KMS-11 (cell line): ENCODE data around the gene GRIN3A.

ENCODE experiments used
- H2AFZ ChIP-seq: fragments of 200-600 bp; sonication (generic); 2 replicates; pipeline ENCODE4 v1.6.1; 2016; ENCODE audit warnings: antibody characterized with exemption, mixed run types, low read depth
- H3K27ac ChIP-seq: fragments of 200-600 bp; sonication (generic); 2 replicates; pipeline ENCODE4 v1.6.1; 2016; ENCODE audit warnings: mild to moderate bottlenecking, mixed run types
- H3K27me3 ChIP-seq: fragments of 200-600 bp; sonication (generic); 2 replicates; pipeline ENCODE4 v1.6.1; 2017; ENCODE audit warnings: mild to moderate bottlenecking, low read depth, mixed run types, moderate library complexity; ENCODE audit not compliant: insufficient read depth
- H3K36me3 ChIP-seq: fragments of 200-600 bp; sonication (generic); 2 replicates; pipeline ENCODE4 v1.6.1; 2017; ENCODE audit warnings: mild to moderate bottlenecking, mixed run types; ENCODE audit not compliant: insufficient read depth
- H3K4me1 ChIP-seq: fragments of 200-600 bp; sonication (generic); 2 replicates; pipeline ENCODE4 v1.6.1; 2016; ENCODE audit warnings: mild to moderate bottlenecking, low read depth, mixed run types; ENCODE audit not compliant: poor library complexity, severe bottlenecking
- H3K4me2 ChIP-seq: fragments of 200-600 bp; sonication (generic); 2 replicates; pipeline ENCODE4 v1.7.0; 2016; ENCODE audit warnings: mild to moderate bottlenecking, mixed run types
- H3K4me3 ChIP-seq: fragments of 200-600 bp; sonication (generic); IDR thresholded peaks from 2 replicates; pipeline ENCODE4 v1.6.1; 2017; ENCODE audit warnings: low read depth, low read length, mixed read lengths; ENCODE audit not compliant: insufficient read depth
- H3K79me2 ChIP-seq: fragments of 200-600 bp; sonication (generic); 2 replicates; pipeline ENCODE4 v1.6.1; 2016; ENCODE audit warnings: low read depth, mixed run types; ENCODE audit not compliant: insufficient read depth
- H3K9ac ChIP-seq: fragments of 200-600 bp; sonication (generic); 2 replicates; pipeline ENCODE4 v1.6.1; 2016; ENCODE audit warnings: mild to moderate bottlenecking, mixed run types
- H4K20me1 ChIP-seq: fragments of 200-600 bp; sonication (generic); 2 replicates; pipeline ENCODE4 v1.6.1; 2016; ENCODE audit warnings: mild to moderate bottlenecking, mixed run types; ENCODE audit not compliant: insufficient read depth
- CTCF ChIP-seq: fragments of 200-600 bp; sonication (generic); conservative IDR thresholded peaks from 2 replicates; pipeline ENCODE4 v1.6.1; 2017; ENCODE audit warnings: low read depth, mild to moderate bottlenecking, antibody characterized with exemption, low read length, moderate library complexity, mixed read lengths

The GRIN3A gene

GRCh38 chr9:101536351-101536750 lies 202.1 kb downstream of the GRIN3A start:
- H3K27ac ChIP-seq, result no peak overlapping the region
- H2AFZ ChIP-seq, result no peak overlapping the region
- H3K4me3 ChIP-seq, result no peak overlapping the region
- TF ChIP-seq CTCF, result no peak
- H3K36me3 ChIP-seq, result no peaks in the 10 kb centered on the region
- H3K4me1 ChIP-seq, result no peaks in the 10 kb centered on the region
- peaks cover 24% of the 10 kb centered on the region; the same call in 1 of the 2 replicates for H3K79me2 ChIP-seq
- no peaks in the 10 kb centered on the region for H4K20me1 ChIP-seq
- no peak overlapping the region for H3K9ac ChIP-seq
- no peaks in the 10 kb centered on the region for H3K27me3 ChIP-seq
- H3K4me2 ChIP-seq, result no peak overlapping the region

GRCh38 chr9:101533334-101534204 lies 204.9 kb downstream of the GRIN3A start, which contains the start of gene RNF20:
Gene RNF20, plus strand, starts transcription at chr9:101533853. Its CDS starts 1,571 bp downstream, at chr9:101535424.
- peak within 1 kb of the TSS; percentile 78 for H3K27ac ChIP-seq
- H3K9ac ChIP-seq, result peak within 1 kb of the TSS; percentile 71
- H3K27me3 ChIP-seq, result no peaks in the 10 kb centered on the region
- H3K4me3 ChIP-seq, result no peak within 1 kb of the TSS
- peaks cover 24% of the 10 kb centered on the region; the same call in 1 of the 2 replicates for H3K79me2 ChIP-seq
- peak within 1 kb of the TSS; percentile 66 for H3K4me2 ChIP-seq
- H3K36me3 ChIP-seq, result no peaks in the 10 kb centered on the region
- peak within 1 kb of the TSS; percentile 87 for H2AFZ ChIP-seq
- no peak for TF ChIP-seq CTCF
- no peaks in the 10 kb centered on the region for H4K20me1 ChIP-seq
- no peaks in the 10 kb centered on the region for H3K4me1 ChIP-seq

GRCh38 chr9:101530076-101530711 lies 208.3 kb downstream of the GRIN3A start:
- Histone ChIP-seq H3K4me3 (no peak overlapping the region), H3K27ac (no peak overlapping the region), H3K4me2 (no peak overlapping the region), H3K4me1 (no peaks in the 10 kb centered on the region), H3K9ac (no peak overlapping the region), H3K36me3 (no peaks in the 10 kb centered on the region), H2AFZ (no peak overlapping the region), H3K27me3 (no peaks in the 10 kb centered on the region), H4K20me1 (no peaks in the 10 kb centered on the region), H3K79me2 (peaks cover 13% of the 10 kb centered on the region; the same call in 1 of the 2 replicates)
- TF ChIP-seq CTCF, result peak; percentile 87

GRCh38 chr9:101528015-101528414 lies 210.4 kb downstream of the GRIN3A start:
- Histone ChIP-seq H3K9ac (no peak overlapping the region), H3K4me2 (no peak overlapping the region), H3K36me3 (no peaks in the 10 kb centered on the region), H3K4me3 (no peak overlapping the region), H3K27me3 (no peaks in the 10 kb centered on the region), H2AFZ (no peak overlapping the region), H3K4me1 (no peaks in the 10 kb centered on the region), H3K79me2 (no peaks in the 10 kb centered on the region), H3K27ac (no peak overlapping the region), H4K20me1 (no peaks in the 10 kb centered on the region)
- TF ChIP-seq CTCF, result no peak
